Activated CD4-positive, alpha-beta T cell treated with anti-CD3 and anti-CD28 coated beads, Interleukin-2, amount 10 ng/mL, durations not matched to agents 7 days and 5 days (primary cell): Measurements from ENCODE around the gene CD244. TPM values are rescaled to one million over a fixed set of nuclear protein-coding genes. Genes with fewer than 3 reads are reported as not detected.
A peak's percentile ranks its signal among the peaks of the same experiment; 100 is the strongest.
"Not testable (repeated sequence)": the region's sequence is repeated elsewhere in the genome, so short reads cannot be mapped to it uniquely, and the experiment has no call there.

Experiments
- CTCF ChIA-PET: fragments of 350-600 bp; sonication (Branson Sonifier 250); formaldehyde crosslinking; loops from one replicate; lab custom pipeline; 2021; ENCODE audit warnings: antibody characterized with exemption; lab: Charles Lee
- POLR2A ChIA-PET: fragments of 350-600 bp; sonication (Branson Sonifier 250); formaldehyde crosslinking; loops from one replicate; lab custom pipeline; 2021; ENCODE audit warnings: antibody characterized with exemption; lab: Charles Lee
- DNase-seq: peaks from one replicate; pipeline ENCODE4 v3.0.0-alpha.2; 2020
- H3K27ac Mint-ChIP-seq: one replicate; pipeline ENCODE4 v1.8.0; 2021; ENCODE audit warnings: mild to moderate bottlenecking, moderate library complexity, mixed read lengths
- H3K27me3 Mint-ChIP-seq: one replicate; pipeline ENCODE4 v1.8.0; 2021; ENCODE audit warnings: mixed read lengths
- H3K36me3 Mint-ChIP-seq: one replicate; pipeline ENCODE4 v1.8.0; 2021; ENCODE audit warnings: low read depth, mixed read lengths
- H3K4me1 Mint-ChIP-seq: one replicate; pipeline ENCODE4 v1.8.0; 2021; ENCODE audit warnings: mixed read lengths
- H3K4me3 Mint-ChIP-seq: one replicate; pipeline ENCODE4 v1.8.0; 2021; ENCODE audit warnings: mild to moderate bottlenecking, moderate library complexity, mixed read lengths
- H3K9me3 Mint-ChIP-seq: one replicate; pipeline ENCODE4 v1.8.0; 2021; ENCODE audit warnings: mixed read lengths
- total RNA-seq, 2 experiments: library from RNA; stranded (reverse); gene quantifications; one replicate each; pipeline ENCODE4 v1.2.3, GENCODE V29; 2021

The CD244 gene
- total RNA-seq, 2 experiments from 2014 or later = 1.8 to 2.1 TPM

DNA sequence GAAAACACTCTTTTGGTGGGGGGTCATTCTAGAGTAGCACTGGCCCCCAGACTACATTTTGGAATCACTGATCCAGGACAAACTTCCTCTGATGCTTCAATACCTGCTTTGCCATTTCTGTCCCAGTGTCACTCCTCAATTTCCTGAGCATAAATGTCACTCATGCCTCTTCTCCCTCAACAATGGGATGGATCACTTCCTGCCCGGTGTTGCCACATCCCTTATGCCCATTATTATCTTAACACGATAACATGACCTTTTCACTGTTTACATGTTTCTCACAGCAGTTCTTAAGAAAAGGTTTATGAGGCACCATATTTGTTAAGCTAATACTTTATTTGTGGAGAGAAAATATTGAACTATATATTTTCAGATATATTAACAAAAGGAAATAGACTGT, 26.2 kb upstream of the CD244 start:
- ChIA-PET POLR2A (no interaction called here), CTCF (interaction anchor here (0.6 kb wide), 1 partner anchor 470 kb away, joined by 3 read pairs; no protein-coding TSS in a partner anchor)
- peaks cover 4% of the 10 kb centered on the region for H3K9me3 Mint-ChIP-seq
- no peak overlapping the region for H3K27ac Mint-ChIP-seq
- H3K27me3 Mint-ChIP-seq = peaks cover 15% of the 10 kb centered on the region
- no peak overlapping the region for H3K4me3 Mint-ChIP-seq
- DNase-seq = no peak
- H3K4me1 Mint-ChIP-seq = peaks cover 10% of the 10 kb centered on the region
- H3K36me3 Mint-ChIP-seq = no peaks in the 10 kb centered on the region

DNA sequence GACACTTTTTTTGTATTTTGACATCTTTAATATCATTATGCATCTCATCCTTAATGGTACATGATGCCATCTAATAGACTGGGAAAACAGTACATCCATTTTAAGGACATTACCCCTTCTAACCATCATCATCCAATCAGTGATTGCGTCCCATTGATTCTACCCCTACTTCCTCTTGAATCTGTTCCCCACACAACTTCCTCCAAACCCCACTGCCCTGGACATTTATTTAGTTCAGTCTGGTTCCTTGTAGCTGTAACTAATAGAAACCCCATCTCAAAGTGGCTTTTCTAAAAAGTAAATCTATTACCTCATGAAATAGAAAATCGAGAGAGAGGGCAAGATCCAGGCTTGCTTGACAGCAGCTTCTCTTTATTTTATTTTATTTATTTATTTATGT, 24.4 kb upstream of the CD244 start:
- POLR2A ChIA-PET = interaction anchor here (0.6 kb wide), 1 partner anchor 38 kb away, joined by 3 read pairs; no protein-coding TSS in a partner anchor
- H3K9me3 Mint-ChIP-seq = no peaks in the 10 kb centered on the region
- H3K4me1 Mint-ChIP-seq = peaks cover 13% of the 10 kb centered on the region
- H3K4me3 Mint-ChIP-seq = no peak overlapping the region
- H3K27me3 Mint-ChIP-seq = peaks cover 12% of the 10 kb centered on the region
- CTCF ChIA-PET = interaction anchor here (1.1 to 2.2 kb wide), 2 partner anchors 17 to 52 kb away, joined by 5 read pairs; no protein-coding TSS in a partner anchor
- no peaks in the 10 kb centered on the region for H3K36me3 Mint-ChIP-seq
- H3K27ac Mint-ChIP-seq = no peak overlapping the region
- no peak for DNase-seq

DNA sequence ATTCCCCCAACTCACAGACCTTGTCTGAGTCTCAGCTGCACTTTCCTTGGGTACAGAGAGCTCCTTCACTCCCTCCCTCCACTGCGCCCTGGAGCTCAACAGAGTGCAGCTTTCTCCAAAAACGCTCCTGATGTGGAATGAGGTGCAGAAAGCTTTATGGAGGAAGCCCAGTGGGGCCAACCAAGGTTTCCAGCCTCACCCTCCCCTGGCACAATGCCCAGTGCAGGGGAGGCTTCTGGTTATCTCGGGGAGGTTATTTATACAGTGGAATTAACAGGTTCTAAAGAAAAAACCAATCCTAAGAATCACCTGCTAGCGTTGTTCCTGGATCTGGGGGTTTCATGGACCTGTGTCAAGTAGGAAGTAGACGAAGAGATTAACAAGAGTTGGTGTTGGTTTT, 22.4 kb upstream of the CD244 start, which contains the start of gene ITLN1:
Gene ITLN1, minus strand, starts transcription at position 139 of the 400 bp plus-strand sequence. CDS start 303 bp downstream, outside the sequence.
- ChIA-PET CTCF (interaction anchor here (0.7 to 1.5 kb wide), 2 partner anchors 8 to 48 kb away, joined by 3 read pairs; no protein-coding TSS in a partner anchor), POLR2A (no interaction called here)
- DNase-seq = no peak
- Mint-ChIP-seq H3K9me3 (no peaks in the 10 kb centered on the region), H3K27me3 (no peaks in the 10 kb centered on the region), H3K4me3 (no peak within 1 kb of the TSS), H3K4me1 (peaks cover 13% of the 10 kb centered on the region), H3K27ac (peak within 1 kb of the TSS; percentile 25), H3K36me3 (no peaks in the 10 kb centered on the region)

DNA sequence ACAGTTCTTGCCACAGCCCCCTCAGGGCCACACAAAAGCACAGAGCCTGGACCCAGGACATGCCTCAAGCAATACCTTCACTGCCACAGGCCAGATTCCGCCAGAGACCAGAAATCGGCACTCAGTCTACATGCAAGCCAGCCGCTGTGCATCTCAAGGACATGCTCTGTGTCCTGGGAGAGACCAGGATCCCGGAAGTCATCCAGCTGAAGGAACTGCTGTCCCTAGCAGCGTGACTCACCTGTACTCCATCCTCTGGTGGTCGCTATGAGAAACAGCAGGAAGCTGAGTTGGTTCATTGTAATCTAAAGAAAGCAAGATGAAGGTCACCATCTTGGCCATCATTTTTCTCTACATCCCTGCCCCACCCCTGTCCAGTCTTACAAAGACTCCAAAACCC, 21.9 kb upstream of the CD244 start:
- H3K4me3 Mint-ChIP-seq = no peak overlapping the region
- ChIA-PET POLR2A (no interaction called here), CTCF (interaction anchor here (0.7 kb wide), 1 partner anchor 48 kb away, joined by 3 read pairs; no protein-coding TSS in a partner anchor)
- no peaks in the 10 kb centered on the region for H3K36me3 Mint-ChIP-seq
- peak overlapping the region; percentile 25 for H3K27ac Mint-ChIP-seq
- peaks cover 13% of the 10 kb centered on the region for H3K4me1 Mint-ChIP-seq
- H3K27me3 Mint-ChIP-seq = no peaks in the 10 kb centered on the region
- peak; percentile 34 for DNase-seq
- no peaks in the 10 kb centered on the region for H3K9me3 Mint-ChIP-seq

DNA sequence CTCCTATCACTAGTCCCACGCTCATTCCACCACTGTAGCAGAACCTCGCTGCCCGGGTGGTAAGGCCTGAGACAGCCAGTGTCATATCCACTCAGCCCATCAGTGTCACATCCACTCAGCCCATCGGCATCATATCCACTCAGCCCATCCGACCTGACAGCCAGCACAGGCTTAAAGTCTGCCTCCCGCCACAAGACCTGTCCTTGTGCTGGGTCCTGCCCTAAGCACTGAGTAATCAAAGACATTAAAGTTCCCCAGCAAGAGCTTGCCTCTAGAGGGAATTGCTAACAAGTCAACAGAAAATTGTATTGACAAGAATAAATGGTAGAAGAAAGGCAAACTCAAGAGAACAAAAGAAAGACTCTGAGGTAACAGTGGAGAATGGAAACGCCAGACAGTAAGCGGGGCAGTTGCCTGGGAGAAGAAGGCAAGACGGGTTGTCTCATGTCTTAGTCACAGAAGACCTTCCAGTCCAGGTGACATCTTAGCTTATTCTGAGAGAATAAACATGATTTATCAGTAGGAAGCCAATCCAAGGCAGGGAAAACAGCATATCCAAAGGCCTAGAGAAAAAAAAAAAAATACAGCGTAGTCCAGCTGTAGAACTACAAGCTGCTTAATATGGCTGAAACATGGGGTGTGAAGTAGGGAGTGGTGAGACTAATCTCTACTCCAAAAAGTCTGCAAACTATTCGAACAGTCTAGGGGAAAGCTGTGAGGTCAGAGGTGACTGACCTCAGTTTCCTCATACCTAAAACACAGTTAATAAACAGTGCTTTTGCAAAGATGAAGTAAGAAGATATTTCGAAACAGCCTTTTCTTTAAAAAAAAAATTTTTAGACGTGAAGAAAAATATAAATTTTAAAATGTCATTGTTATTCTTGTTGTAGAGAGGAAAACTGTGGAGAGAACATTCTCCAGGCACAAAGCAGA, 21.2 kb upstream of the CD244 start:
- no peak overlapping the region for H3K4me3 Mint-ChIP-seq
- DNase-seq = no peak
- no peak overlapping the region for H3K27ac Mint-ChIP-seq
- ChIA-PET POLR2A (no interaction called here), CTCF (no interaction called here)
- peaks cover 13% of the 10 kb centered on the region for H3K4me1 Mint-ChIP-seq
- H3K36me3 Mint-ChIP-seq = no peaks in the 10 kb centered on the region
- H3K9me3 Mint-ChIP-seq = no peaks in the 10 kb centered on the region
- H3K27me3 Mint-ChIP-seq = no peaks in the 10 kb centered on the region

DNA sequence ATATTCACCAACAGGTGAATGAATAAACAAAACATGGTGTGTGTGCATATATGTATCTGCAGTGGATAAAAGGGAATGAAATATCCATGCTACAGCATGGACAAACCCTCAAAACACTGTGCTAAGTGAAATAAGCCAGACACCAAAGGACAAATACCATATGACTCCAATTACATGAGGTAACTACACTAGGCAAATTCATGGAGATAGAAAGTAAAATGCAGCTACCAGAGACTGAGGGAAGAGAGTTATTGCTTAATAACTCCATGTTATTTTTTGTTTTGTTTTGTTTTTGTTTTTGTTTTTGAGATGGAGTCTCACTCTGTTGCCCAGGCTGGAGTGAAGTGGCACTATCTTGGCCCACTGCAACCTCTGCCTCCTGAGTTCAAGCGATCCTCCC, 19.9 kb upstream of the CD244 start:
- H3K9me3 Mint-ChIP-seq = no peaks in the 10 kb centered on the region
- H3K36me3 Mint-ChIP-seq = no peaks in the 10 kb centered on the region
- no peak overlapping the region for H3K4me3 Mint-ChIP-seq

DNA sequence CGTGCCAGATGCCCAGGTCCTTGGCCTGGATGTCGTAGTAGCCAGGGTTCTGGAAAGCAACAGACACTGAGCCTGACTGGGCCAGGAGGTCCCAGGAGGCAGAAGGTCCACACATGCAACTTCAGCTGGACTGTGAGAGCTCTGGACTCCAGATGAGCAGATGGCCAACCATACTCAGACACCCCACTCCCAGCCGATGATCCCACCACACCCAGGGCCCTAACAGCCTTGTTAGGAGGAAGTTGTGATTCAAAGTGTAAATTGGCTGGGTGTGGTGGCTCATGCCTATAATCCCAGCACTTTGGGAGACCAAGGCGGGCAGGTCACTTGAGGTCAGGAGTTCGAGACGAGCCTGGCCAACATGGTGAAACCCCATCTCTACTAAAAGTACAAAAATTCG, 18.6 kb upstream of the CD244 start:
- POLR2A ChIA-PET, H3K27ac Mint-ChIP-seq, H3K36me3 Mint-ChIP-seq, DNase-seq, H3K27me3 Mint-ChIP-seq, H3K9me3 Mint-ChIP-seq, H3K4me3 Mint-ChIP-seq: not testable (repeated sequence)
- H3K4me1 Mint-ChIP-seq = peaks cover 23% of the 10 kb centered on the region
- CTCF ChIA-PET = interaction anchor here (0.6 to 2.3 kb wide), 3 partner anchors 19 to 1118 kb away, joined by 3 to 10 read pairs (median 4); partner anchors contain the start of gene CD244

More for the DNA sequence above, 19.9 kb upstream of the CD244 start:
- CTCF ChIA-PET = interaction anchor here (0.8 to 1.6 kb wide), 2 partner anchors 175 to 215 kb away, joined by 3 read pairs; partner anchors contain the start of gene KLHDC9
- no peak overlapping the region for H3K27ac Mint-ChIP-seq
- DNase-seq = no peak
- no peaks in the 10 kb centered on the region for H3K27me3 Mint-ChIP-seq
- peaks cover 13% of the 10 kb centered on the region for H3K4me1 Mint-ChIP-seq
- POLR2A ChIA-PET = no interaction called here

DNA sequence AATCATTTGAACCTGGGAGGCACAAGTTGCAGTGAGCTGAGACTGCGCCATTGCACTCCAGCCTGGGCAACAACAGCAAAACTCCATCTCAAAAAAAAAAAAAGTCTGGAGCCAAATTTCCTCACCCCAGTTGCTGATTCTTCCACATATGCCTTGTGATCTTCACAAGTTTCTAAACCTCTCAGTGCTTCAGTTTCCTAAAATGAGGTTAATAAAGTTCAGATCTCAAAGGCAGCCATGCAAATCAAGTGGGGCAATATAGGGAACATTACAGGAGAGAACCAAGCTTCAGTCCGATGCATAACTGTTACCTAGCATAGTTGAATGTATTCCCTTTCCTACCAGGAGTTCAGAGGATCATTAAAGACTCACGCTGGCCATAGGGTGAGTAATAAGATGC, 17.5 kb upstream of the CD244 start:
- H3K4me1 Mint-ChIP-seq = peaks cover 23% of the 10 kb centered on the region
- H3K36me3 Mint-ChIP-seq = no peaks in the 10 kb centered on the region
- H3K9me3 Mint-ChIP-seq = no peaks in the 10 kb centered on the region
- no peaks in the 10 kb centered on the region for H3K27me3 Mint-ChIP-seq
- H3K27ac Mint-ChIP-seq = no peak overlapping the region
- POLR2A ChIA-PET = no interaction called here
- no peak for DNase-seq
- CTCF ChIA-PET = interaction anchor here (0.6 to 2.3 kb wide), 4 partner anchors 18 to 326 kb away, joined by 3 to 10 read pairs (median 4); partner anchors contain the start of gene CD244
- no peak overlapping the region for H3K4me3 Mint-ChIP-seq

DNA sequence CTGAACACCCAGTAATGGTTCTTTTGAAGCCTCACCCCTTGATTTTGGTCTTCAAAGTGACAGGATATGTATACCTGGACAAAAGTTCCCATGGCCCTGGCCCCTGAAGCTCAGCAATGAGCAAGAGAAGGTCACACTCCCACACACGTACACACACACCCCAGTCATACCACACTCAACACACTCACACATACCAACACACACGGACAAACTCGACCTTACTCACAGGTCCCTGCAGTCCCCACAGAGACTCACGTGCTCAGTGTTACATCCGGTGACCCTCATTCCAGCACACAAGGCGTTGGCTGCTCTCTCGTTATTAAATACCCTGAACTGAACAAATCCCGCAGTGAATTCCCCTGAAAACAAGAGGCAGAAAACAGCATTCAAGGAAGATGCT, 16.4 kb upstream of the CD244 start:
- Mint-ChIP-seq H3K4me3 (no peak overlapping the region), H3K27me3 (peaks cover 2% of the 10 kb centered on the region), H3K27ac (no peak overlapping the region), H3K36me3 (no peaks in the 10 kb centered on the region), H3K9me3 (no peaks in the 10 kb centered on the region), H3K4me1 (peaks cover 17% of the 10 kb centered on the region)
- ChIA-PET CTCF (interaction anchor here (1.3 kb wide), 1 partner anchor 11 kb away, joined by 3 read pairs; no protein-coding TSS in a partner anchor), POLR2A (no interaction called here)
- no peak for DNase-seq

DNA sequence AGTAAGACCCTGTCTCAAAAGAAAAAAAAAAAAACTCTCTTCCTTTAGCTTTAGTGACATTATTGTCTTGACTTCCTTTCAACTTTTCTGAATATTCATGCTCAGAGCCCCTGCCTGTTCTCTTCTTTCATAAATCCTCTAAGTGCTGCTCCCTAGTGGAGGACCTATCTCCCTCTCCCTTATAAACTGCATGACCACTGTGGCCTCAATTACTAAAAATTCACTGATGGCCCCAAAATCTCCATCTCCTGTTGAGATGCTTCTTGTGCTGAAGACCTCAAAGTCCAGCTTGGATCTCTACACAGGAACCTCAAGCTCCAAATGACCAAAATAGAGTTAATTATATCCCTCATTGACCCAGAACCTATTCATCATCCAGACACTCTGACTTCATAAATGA, 14.5 kb upstream of the CD244 start:
- Mint-ChIP-seq H3K27me3 (peaks cover 4% of the 10 kb centered on the region), H3K4me1 (peaks cover 13% of the 10 kb centered on the region), H3K4me3 (no peak overlapping the region), H3K9me3 (no peaks in the 10 kb centered on the region), H3K36me3 (no peaks in the 10 kb centered on the region), H3K27ac (peak overlapping the region; percentile 0)
- DNase-seq = peak; percentile 38
- ChIA-PET CTCF (interaction anchor here (0.6 to 1.9 kb wide), 13 partner anchors 9 to 170 kb away, joined by 3 to 9 read pairs (median 3); no protein-coding TSS in a partner anchor), POLR2A (no interaction called here)

DNA sequence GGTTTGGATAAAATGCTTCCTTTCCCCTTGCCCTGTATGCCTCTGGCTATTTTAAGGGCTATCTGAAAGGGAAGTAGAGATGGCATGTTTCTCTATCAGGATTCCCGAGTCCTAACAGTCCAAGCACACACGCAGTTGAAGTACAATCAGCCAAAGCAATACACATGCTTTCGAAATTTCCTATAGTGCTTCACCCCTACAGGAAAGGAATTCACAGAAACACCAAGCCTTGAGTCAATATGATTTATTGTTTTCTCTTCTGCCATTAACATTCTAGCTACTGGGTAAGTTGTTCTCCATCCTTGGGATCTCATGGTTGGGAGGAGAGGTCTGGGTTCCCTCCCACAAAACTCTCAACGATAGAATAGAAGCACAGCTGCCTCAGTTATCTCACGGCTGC, 13.6 kb upstream of the CD244 start:
- H3K27ac Mint-ChIP-seq = no peak overlapping the region
- H3K9me3 Mint-ChIP-seq = no peaks in the 10 kb centered on the region
- H3K4me1 Mint-ChIP-seq = peaks cover 13% of the 10 kb centered on the region
- CTCF ChIA-PET = interaction anchor here (1.0 to 1.9 kb wide), 5 partner anchors 10 to 41 kb away, joined by 3 to 9 read pairs (median 5); no protein-coding TSS in a partner anchor
- no peak for DNase-seq
- H3K27me3 Mint-ChIP-seq = peaks cover 4% of the 10 kb centered on the region
- H3K36me3 Mint-ChIP-seq = no peaks in the 10 kb centered on the region
- POLR2A ChIA-PET = no interaction called here
- no peak overlapping the region for H3K4me3 Mint-ChIP-seq

DNA sequence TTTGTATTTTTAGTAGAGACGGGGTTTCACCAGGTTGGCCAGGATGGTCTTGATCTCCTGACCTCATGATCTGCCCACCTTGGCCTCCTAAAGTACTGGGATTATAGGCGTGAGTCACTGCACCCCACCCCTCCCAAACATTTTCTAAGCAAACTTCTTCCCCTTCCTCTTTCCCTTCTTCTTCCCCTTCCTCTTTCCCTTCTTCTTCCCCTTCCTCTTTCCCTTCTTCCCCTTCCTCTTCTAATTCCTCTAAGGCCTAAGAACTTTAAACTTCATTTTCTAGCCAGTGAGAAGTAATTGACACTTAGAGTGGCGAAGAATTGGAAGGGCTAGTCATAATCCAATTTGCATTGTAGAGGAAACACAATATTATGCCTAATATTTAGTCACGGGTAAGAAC, 12.9 kb upstream of the CD244 start:
- H3K9me3 Mint-ChIP-seq, CTCF ChIA-PET, H3K36me3 Mint-ChIP-seq, DNase-seq, H3K4me3 Mint-ChIP-seq, H3K27ac Mint-ChIP-seq, POLR2A ChIA-PET, H3K27me3 Mint-ChIP-seq: not testable (repeated sequence)
- H3K4me1 Mint-ChIP-seq = peaks cover 13% of the 10 kb centered on the region

DNA sequence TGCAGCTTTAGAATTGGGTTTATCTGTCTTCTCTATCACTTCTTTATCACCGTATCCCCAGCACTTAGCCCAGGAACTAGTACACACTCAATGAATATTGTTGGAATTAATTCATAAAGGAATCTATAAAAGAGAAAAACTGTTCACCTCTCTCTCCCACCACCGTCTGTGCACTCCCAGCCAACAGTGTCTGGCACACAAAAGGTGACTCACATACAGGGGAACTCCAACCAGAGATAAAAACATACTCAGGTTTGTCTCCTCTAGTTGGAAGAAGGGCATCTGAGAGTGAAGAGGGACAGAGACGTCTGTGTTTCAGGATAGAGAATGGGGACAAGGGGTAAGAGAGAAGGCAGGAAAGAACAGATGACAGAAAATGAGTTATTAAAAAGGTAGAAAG, 12.2 kb upstream of the CD244 start:
- ChIA-PET POLR2A (no interaction called here), CTCF (no interaction called here)
- H3K27ac Mint-ChIP-seq = no peak overlapping the region
- no peaks in the 10 kb centered on the region for H3K36me3 Mint-ChIP-seq
- H3K4me3 Mint-ChIP-seq = no peak overlapping the region
- no peaks in the 10 kb centered on the region for H3K9me3 Mint-ChIP-seq
- peaks cover 13% of the 10 kb centered on the region for H3K4me1 Mint-ChIP-seq
- DNase-seq = no peak
- H3K27me3 Mint-ChIP-seq = peaks cover 4% of the 10 kb centered on the region
